ENCODE data around the gene LYST. TPM values are rescaled to one million over a fixed set of nuclear protein-coding genes. Genes with fewer than 3 reads are reported as not detected.

LYST gene
- total and polyA plus RNA-seq, 10 of the 15 experiments (the other 5 are each of a cell fraction or from before 2014, with no cell fraction given): 3.3 to 28.1 (median 5.6) TPM

GRCh38 chr1:235759336-235759735, 107.4 kb downstream of the LYST start:
- in situ Hi-C loops (cut with MboI): no loop called here
- ChIA-PET SMC1A (ENCODE audit: uncharacterized antibody, unreplicated experiment) (no interaction called here), CTCF (interaction anchor here (1.6 kb wide), 1 partner anchor 33 kb away, joined by 3 read pairs; no protein-coding TSS in a partner anchor), POLR2A (no interaction called here), RAD21 (ENCODE audit: unreplicated experiment) (no interaction called here)
- Histone ChIP-seq H3K4me3 (no peak overlapping the region), H3K79me2 (ENCODE audit: control insufficient read depth, insufficient read depth, low read length) (no peaks in the 10 kb centered on the region), H3K36me3 (ENCODE audit: control insufficient read depth in 2 of 2, insufficient read depth in 2 of 2, low read length in 1 of 2) (no peaks in the 10 kb centered on the region; a peak in 1 of 4 replicates), H3K9ac (ENCODE audit: control insufficient read depth, insufficient read depth, low read length) (no peak overlapping the region), H3K27me3 (replicated peaks in 1 of 2; ENCODE audit: control insufficient read depth in 2 of 2, insufficient read depth in 2 of 2, low read length in 1 of 2) (no peaks in the 10 kb centered on the region), H3K27ac (ENCODE audit: control insufficient read depth, insufficient read depth) (no peak overlapping the region), H2AFZ (ENCODE audit: control insufficient read depth, low read depth, low read length) (no peak overlapping the region), H3K4me2 (ENCODE audit: control insufficient read depth, insufficient read depth) (no peak overlapping the region), H3K4me1 (ENCODE audit: control insufficient read depth, insufficient read depth, low read length) (no peaks in the 10 kb centered on the region), H4K20me1 (ENCODE audit: control insufficient read depth, insufficient read depth) (no peaks in the 10 kb centered on the region), H3K9me3 (replicated peaks; ENCODE audit: control insufficient read depth, insufficient read depth, low read length) (no peaks in the 10 kb centered on the region)
- ATAC-seq (no peak), FAIRE-seq (no peak), DNase-seq (ENCODE audit: low read depth, low spot score) (no peak)
- intact Hi-C loops (cut with micrococcal nuclease; ENCODE audit: unreplicated experiment): no loop called here
- BruUV-seq (replicated peaks): no TSS peak
- TF ChIP-seq SIN3A (IDR thresholded peaks at IDR 0.05; ENCODE audit: low read depth, low read length): no peak
- TF ChIP-seq BCL3 (IDR thresholded peaks at IDR 0.05; ENCODE audit: borderline replicate concordance, insufficient read depth, low read depth, low read length, poor library complexity, severe bottlenecking): no peak
- TF ChIP-seq PBX3 (IDR thresholded peaks at IDR 0.05; ENCODE audit: insufficient replicate concordance, low read depth, low read length): no peak
- TF ChIP-seq NFYB (IDR thresholded peaks at IDR 0.05; ENCODE audit: insufficient read depth, low read depth, low read length): no peak
- 98% methylated on average over 6 of the region's 6 CpGs for WGBS (ENCODE audit: insufficient coverage, insufficient replicate concordance, low lambda C conversion rate, missing lambda C conversion rate)

- no peaks in the 10 kb centered on the region for H3K4me1 ChIP-seq (ENCODE audit: control insufficient read depth, insufficient read depth, low read length)
- BruUV-seq (replicated peaks): no TSS peak
- H3K79me2 ChIP-seq (ENCODE audit: control insufficient read depth, insufficient read depth, low read length): no peaks in the 10 kb centered on the region
- H3K4me3 ChIP-seq: no peak overlapping the region
- TF ChIP-seq ETV6 (conservative IDR thresholded peaks at IDR 0.05 in 1 of 2, IDR thresholded peaks at IDR 0.05 in 1 of 2; ENCODE audit: borderline replicate concordance in 1 of 2, low read depth in 1 of 2) (no peak), SMC3 (IDR thresholded peaks at IDR 0.05; ENCODE audit: borderline replicate concordance, low read length) (no peak), RAD21 (IDR thresholded peaks at IDR 0.05; ENCODE audit: insufficient read depth, low read depth, low read length) (no peak)
- intact Hi-C loops (cut with micrococcal nuclease; ENCODE audit: unreplicated experiment): no loop called here
- H4K20me1 ChIP-seq (ENCODE audit: control insufficient read depth, insufficient read depth): no peaks in the 10 kb centered on the region
- no peak overlapping the region for H3K4me2 ChIP-seq (ENCODE audit: control insufficient read depth, insufficient read depth)
- FAIRE-seq (no peak), ATAC-seq (no peak), DNase-seq (ENCODE audit: low read depth, low spot score) (no peak)
- in situ Hi-C loops (cut with MboI): no loop called here
- no peak overlapping the region for H3K27ac ChIP-seq (ENCODE audit: control insufficient read depth, insufficient read depth)
- ChIA-PET POLR2A (no interaction called here), RAD21 (ENCODE audit: unreplicated experiment) (no interaction called here), SMC1A (ENCODE audit: uncharacterized antibody, unreplicated experiment) (no interaction called here), CTCF (no interaction called here)
- no peak overlapping the region for H3K9ac ChIP-seq (ENCODE audit: control insufficient read depth, insufficient read depth, low read length)
- no peaks in the 10 kb centered on the region for H3K9me3 ChIP-seq (replicated peaks; ENCODE audit: control insufficient read depth, insufficient read depth, low read length)
- H3K36me3 ChIP-seq (ENCODE audit: control insufficient read depth in 2 of 2, insufficient read depth in 2 of 2, low read length in 1 of 2): no peaks in the 10 kb centered on the region; a peak in 1 of 4 replicates
- WGBS (ENCODE audit: insufficient coverage, insufficient replicate concordance, low lambda C conversion rate, missing lambda C conversion rate): 100% methylated on average over 6 of the region's 6 CpGs
- H2AFZ ChIP-seq (ENCODE audit: control insufficient read depth, low read depth, low read length): no peak overlapping the region
- no peaks in the 10 kb centered on the region for H3K27me3 ChIP-seq (replicated peaks in 1 of 2; ENCODE audit: control insufficient read depth in 2 of 2, insufficient read depth in 2 of 2, low read length in 1 of 2)
Measured at GRCh38 chr1:235758931-235759330, 107.8 kb downstream of the LYST start.
